ENCODE data around the gene CHAT. TPM values are rescaled to one million over a fixed set of nuclear protein-coding genes. Genes with fewer than 3 reads are reported as not detected.

CHAT gene
- total RNA-seq, 2 donors from 2014 or later = 0.16 to 1.2 TPM

- H3K4me3 ChIP-seq = no peak overlapping the region
- TF ChIP-seq CTCF (IDR thresholded peaks at IDR 0.05) = no peak
- no peak overlapping the region for H3K9ac ChIP-seq (ENCODE audit: low read depth in 2 of 2, low read length in 2 of 2)
- intact Hi-C loops (cut with DNase I) = no loop called here
- H3K36me3 ChIP-seq = no peaks in the 10 kb centered on the region
- no peak overlapping the region for H3K27ac ChIP-seq
- peaks cover 62% of the 10 kb centered on the region for H3K27me3 ChIP-seq
- no peaks in the 10 kb centered on the region for H3K9me3 ChIP-seq
- no peak for DNase-seq
- no peaks in the 10 kb centered on the region for H3K4me1 ChIP-seq
Measured at GRCh38 chr10:49613165-49613881, 514 bp upstream of the CHAT start.

DNA sequence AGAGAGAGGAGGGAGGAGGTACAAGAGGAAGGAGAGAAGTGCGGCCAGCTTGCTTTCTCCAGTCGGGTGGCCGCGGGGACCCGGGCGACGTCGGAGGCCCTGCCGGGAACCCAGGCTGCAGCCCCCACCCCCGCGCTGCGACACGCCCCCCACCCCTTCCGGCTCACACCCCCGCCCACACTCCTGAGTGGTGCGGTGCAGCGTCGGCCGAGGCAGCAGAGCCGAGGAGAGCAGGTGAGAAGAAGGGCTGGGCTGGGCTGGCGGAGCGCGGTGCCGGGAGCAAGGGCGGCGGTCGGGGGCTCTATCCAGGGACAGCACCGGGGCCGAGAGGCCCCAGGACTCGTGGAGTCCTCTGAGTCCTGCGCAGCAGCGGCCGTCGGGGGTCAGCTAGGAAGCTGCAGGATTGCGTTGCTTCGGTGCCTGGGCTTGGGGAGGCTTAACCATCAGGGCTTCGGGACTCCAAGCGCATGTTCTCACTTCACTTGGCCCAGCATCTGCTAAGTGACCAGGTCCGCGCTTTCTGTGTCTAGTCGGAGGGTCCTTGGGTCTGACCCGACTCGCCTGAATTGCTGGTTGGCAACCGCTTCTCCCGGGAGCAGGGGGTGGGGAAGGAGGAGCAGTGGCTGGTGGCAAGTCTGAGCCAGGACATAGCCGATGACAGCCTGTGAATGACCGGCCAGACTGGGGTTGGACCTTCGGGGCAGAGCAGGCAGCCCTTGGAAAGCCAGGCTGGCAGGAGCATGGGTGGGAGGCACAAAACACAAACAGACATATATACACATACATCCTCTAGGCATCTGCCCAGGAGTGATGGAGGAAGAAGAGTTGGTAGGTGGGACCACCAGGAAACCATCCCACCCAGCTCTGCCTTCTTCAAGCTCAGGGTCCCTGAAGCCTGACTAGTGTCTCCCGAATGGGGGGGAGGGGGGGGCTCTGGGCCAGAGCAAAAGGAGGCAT, 683 bp downstream of the CHAT start:
- Histone ChIP-seq H3K4me1 (no peaks in the 10 kb centered on the region), H3K27me3 (peaks cover 50% of the 10 kb centered on the region), H3K4me3 (no peak overlapping the region), H3K36me3 (no peaks in the 10 kb centered on the region), H3K27ac (no peak overlapping the region), H3K9me3 (no peaks in the 10 kb centered on the region), H3K9ac (ENCODE audit: low read depth in 2 of 2, low read length in 2 of 2) (no peak overlapping the region)
- intact Hi-C loops (cut with DNase I) = no loop called here
- TF ChIP-seq CTCF (IDR thresholded peaks at IDR 0.05) = no peak
- DNase-seq = no peak

- Histone ChIP-seq H3K4me3 (no peak overlapping the region), H3K4me1 (no peaks in the 10 kb centered on the region), H3K9ac (ENCODE audit: low read depth in 2 of 2, low read length in 2 of 2) (no peak overlapping the region), H3K9me3 (no peaks in the 10 kb centered on the region), H3K27ac (no peak overlapping the region), H3K36me3 (no peaks in the 10 kb centered on the region), H3K27me3 (peaks cover 43% of the 10 kb centered on the region)
- intact Hi-C loops (cut with DNase I) = no loop called here
- DNase-seq = no peak
- TF ChIP-seq CTCF (IDR thresholded peaks at IDR 0.05) = no peak
Measured at GRCh38 chr10:49615213-49615612, 1.4 kb downstream of the CHAT start.

GRCh38 chr10:49615721-49616120, 1.9 kb downstream of the CHAT start:
- Histone ChIP-seq H3K27me3 (peaks cover 38% of the 10 kb centered on the region), H3K4me1 (no peaks in the 10 kb centered on the region), H3K9me3 (no peaks in the 10 kb centered on the region), H3K36me3 (no peaks in the 10 kb centered on the region), H3K4me3 (no peak overlapping the region), H3K27ac (no peak overlapping the region), H3K9ac (ENCODE audit: low read depth in 2 of 2, low read length in 2 of 2) (no peak overlapping the region)
- DNase-seq = no peak
- TF ChIP-seq CTCF (IDR thresholded peaks at IDR 0.05) = no peak
- intact Hi-C loops (cut with DNase I) = no loop called here

GRCh38 chr10:49616421-49617101, 2.7 kb downstream of the CHAT start:
- H3K27ac ChIP-seq = no peak overlapping the region
- peaks cover 30% of the 10 kb centered on the region for H3K27me3 ChIP-seq
- H3K9ac ChIP-seq (ENCODE audit: low read depth in 2 of 2, low read length in 2 of 2) = no peak overlapping the region
- DNase-seq = no peak
- no peaks in the 10 kb centered on the region for H3K4me1 ChIP-seq
- H3K4me3 ChIP-seq = no peak overlapping the region
- no peak for TF ChIP-seq CTCF (IDR thresholded peaks at IDR 0.05)
- intact Hi-C loops (cut with DNase I) = no loop called here
- H3K36me3 ChIP-seq = no peaks in the 10 kb centered on the region
- H3K9me3 ChIP-seq = no peaks in the 10 kb centered on the region

Data from colonic mucosa (tissue), 4 donors.